ENCODE data around the gene CFAP157. TPM values are rescaled to one million over a fixed set of nuclear protein-coding genes. Genes with fewer than 3 reads are reported as not detected.

CFAP157 gene
- total RNA-seq, 4 donors from 2014 or later: 0.24 to 0.57 TPM; not detected in 2

- Histone ChIP-seq H3K4me1 (peaks cover 28% of the 10 kb centered on the region), H3K27me3 (no peaks in the 10 kb centered on the region), H3K4me3 (no peak overlapping the region), H3K36me3 (peaks cover 8% of the 10 kb centered on the region), H3K9me3 (no peaks in the 10 kb centered on the region), H3K27ac (no peak overlapping the region)
- WGBS: 63% methylated on average over 5 of the region's 5 CpGs
- no peak for DNase-seq (ENCODE audit: low spot score in 2 of 2)
- TF ChIP-seq POLR2AphosphoS5 (IDR thresholded peaks at IDR 0.05) (no peak), POLR2A (IDR thresholded peaks at IDR 0.05) (no peak), CTCF (IDR thresholded peaks at IDR 0.05) (no peak), EP300 (IDR thresholded peaks at IDR 0.05) (no peak)
Observed at GRCh38 chr9:127697575-127697974, 9.2 kb upstream of the CFAP157 start.

- Histone ChIP-seq H3K36me3 (peaks cover 4% of the 10 kb centered on the region), H3K4me1 (peaks cover 28% of the 10 kb centered on the region), H3K9me3 (no peaks in the 10 kb centered on the region), H3K27me3 (no peaks in the 10 kb centered on the region), H3K27ac (no peak overlapping the region), H3K4me3 (no peak overlapping the region)
- no peak for DNase-seq (ENCODE audit: low spot score in 2 of 2)
- WGBS: 91% methylated on average over 5 of the region's 5 CpGs
- no peak for TF ChIP-seq POLR2A (IDR thresholded peaks at IDR 0.05)
- TF ChIP-seq POLR2AphosphoS5 (IDR thresholded peaks at IDR 0.05): no peak
- no peak for TF ChIP-seq CTCF (IDR thresholded peaks at IDR 0.05)
- TF ChIP-seq EP300 (IDR thresholded peaks at IDR 0.05): no peak
Observed at GRCh38 chr9:127698386-127698785, 8.4 kb upstream of the CFAP157 start.

- no peaks in the 10 kb centered on the region for H3K36me3 ChIP-seq
- H3K4me1 ChIP-seq: peaks cover 28% of the 10 kb centered on the region
- no peaks in the 10 kb centered on the region for H3K9me3 ChIP-seq
- TF ChIP-seq EP300 (IDR thresholded peaks at IDR 0.05) (no peak), POLR2A (IDR thresholded peaks at IDR 0.05) (peak in 1 of 2 donors; percentile 13), POLR2AphosphoS5 (IDR thresholded peaks at IDR 0.05) (peak in 2 of 3 donors; percentile 42 to 76), CTCF (IDR thresholded peaks at IDR 0.05) (peak in 1 of 2 donors; percentile 41)
- WGBS: 13% methylated on average over 38 of the region's 41 CpGs
- DNase-seq (ENCODE audit: low spot score in 2 of 2): peak; percentile 99
- peak overlapping the region; percentile 90 for H3K27ac ChIP-seq
- no peaks in the 10 kb centered on the region for H3K27me3 ChIP-seq
- peak overlapping the region; percentile 38 for H3K4me3 ChIP-seq
Observed at GRCh38 chr9:127698985-127699670, 7.7 kb upstream of the CFAP157 start.

- Histone ChIP-seq H3K4me3 (no peak overlapping the region), H3K9me3 (no peaks in the 10 kb centered on the region), H3K27me3 (no peaks in the 10 kb centered on the region), H3K36me3 (no peaks in the 10 kb centered on the region), H3K4me1 (peaks cover 27% of the 10 kb centered on the region), H3K27ac (peak overlapping the region; percentile 90)
- TF ChIP-seq CTCF (IDR thresholded peaks at IDR 0.05): no peak
- no peak for TF ChIP-seq POLR2AphosphoS5 (IDR thresholded peaks at IDR 0.05)
- TF ChIP-seq POLR2A (IDR thresholded peaks at IDR 0.05): no peak
- TF ChIP-seq EP300 (IDR thresholded peaks at IDR 0.05): no peak
- no peak for DNase-seq (ENCODE audit: low spot score in 2 of 2)
- 96% methylated on average over 2 of the region's 2 CpGs for WGBS
Observed at GRCh38 chr9:127700140-127700539, 6.6 kb upstream of the CFAP157 start.

- Histone ChIP-seq H3K9me3 (no peaks in the 10 kb centered on the region), H3K4me3 (no peak overlapping the region), H3K27ac (no peak overlapping the region), H3K27me3 (no peaks in the 10 kb centered on the region), H3K4me1 (peaks cover 21% of the 10 kb centered on the region), H3K36me3 (no peaks in the 10 kb centered on the region)
- WGBS: 77% methylated on average over 5 of the region's 5 CpGs
- TF ChIP-seq POLR2A (IDR thresholded peaks at IDR 0.05): no peak
- no peak for TF ChIP-seq EP300 (IDR thresholded peaks at IDR 0.05)
- TF ChIP-seq POLR2AphosphoS5 (IDR thresholded peaks at IDR 0.05): no peak
- TF ChIP-seq CTCF (IDR thresholded peaks at IDR 0.05): no peak
- no peak for DNase-seq (ENCODE audit: low spot score in 2 of 2)
Observed at GRCh38 chr9:127700594-127701255, 6.1 kb upstream of the CFAP157 start.

All from suprapubic skin (tissue), 4 donors.